ENCODE measurements around the gene ANKZF1. TPM values are rescaled to one million over a fixed set of nuclear protein-coding genes. Genes with fewer than 3 reads are reported as not detected.

The ANKZF1 gene
- total and polyA plus RNA-seq, 2 donors (not counting 1 experiment from before 2014, with no cell fraction given): 152 to 181 TPM

DNA sequence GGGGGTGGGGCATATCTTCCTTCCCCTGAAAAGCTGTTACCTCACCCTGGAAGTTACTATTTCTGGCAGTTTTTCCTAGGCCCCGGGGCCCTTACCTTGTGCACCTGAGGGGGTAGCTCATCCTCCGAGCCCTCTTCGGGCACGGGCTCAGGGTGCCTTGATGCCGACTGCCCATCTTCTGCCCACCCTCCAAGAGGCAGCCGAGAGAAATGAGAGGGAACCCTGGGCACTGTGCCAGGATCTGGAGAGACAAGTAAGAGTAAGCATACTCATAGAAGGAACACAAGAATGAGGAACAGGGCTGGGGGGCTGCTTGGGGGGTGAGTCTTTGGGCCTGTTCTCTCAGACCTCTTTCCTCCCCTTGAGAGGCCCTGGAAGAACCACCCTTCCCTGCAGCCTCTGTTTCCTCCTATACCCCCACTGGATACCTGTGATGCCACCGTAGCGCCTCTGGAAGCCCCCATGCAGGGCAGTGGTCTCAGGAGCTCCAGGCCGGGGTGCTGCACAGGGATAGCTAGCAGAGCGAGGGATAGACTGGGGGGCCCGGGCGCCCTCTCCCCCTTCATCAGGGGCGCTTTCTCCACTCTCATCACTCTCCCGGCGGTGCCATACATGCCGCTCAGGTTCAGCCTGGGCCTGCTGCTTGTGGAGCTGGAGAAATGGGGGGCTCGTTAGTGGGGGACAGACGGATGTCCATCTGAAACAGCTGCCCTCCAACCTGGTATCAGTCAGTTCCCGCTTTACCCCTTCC lies 8.8 kb upstream of the ANKZF1 start:
- ChIA-PET CTCF (no interaction called here), POLR2A (no interaction called here)
- Histone ChIP-seq H3K4me2 (replicated peaks; ENCODE audit: low read depth, low read length, poor library complexity, severe bottlenecking) (no peak overlapping the region), H3K4me1 (ENCODE audit: control insufficient read depth in 2 of 2, insufficient read depth in 2 of 2, low read length in 2 of 2) (peaks cover 17 to 21% of the 10 kb centered on the region in 2 donors), H3K79me2 (ENCODE audit: control insufficient read depth, insufficient read depth, low read length) (peaks cover 8% of the 10 kb centered on the region), H3K9ac (ENCODE audit: low read length) (no peak overlapping the region), H4K20me1 (ENCODE audit: control insufficient read depth, insufficient read depth, low read length, poor library complexity, severe bottlenecking) (peaks cover 54% of the 10 kb centered on the region), H3K4me3 (ENCODE audit: control extremely low read depth in 1 of 5, extremely low read depth in 1 of 5, insufficient read depth in 1 of 5, low read depth in 2 of 5, low read length in 4 of 5) (no peak overlapping the region), H3K27me3 (replicated peaks in 1 of 4; ENCODE audit: control extremely low read depth in 1 of 4, control insufficient read depth in 3 of 4, insufficient read depth in 4 of 4, low read length in 3 of 4) (no peaks in the 10 kb centered on the region), H2AFZ (ENCODE audit: insufficient read depth, low read depth, low read length, poor library complexity, severe bottlenecking) (no peak overlapping the region), H3K27ac (ENCODE audit: low read length in 2 of 2) (no peak overlapping the region), H3K36me3 (replicated peaks in 1 of 2; ENCODE audit: control extremely low read depth in 1 of 2, control insufficient read depth in 1 of 2, extremely low read depth in 1 of 2, insufficient read depth in 2 of 2, low read length in 1 of 2) (peaks cover 9 to 57% of the 10 kb centered on the region in 2 experiments), H3K9me3 (ENCODE audit: control extremely low read depth in 1 of 3, control insufficient read depth in 2 of 3, insufficient read depth in 1 of 3, low read length in 2 of 3) (no peaks in the 10 kb centered on the region)
- WGBS (ENCODE audit: insufficient coverage): 97% methylated on average over 9 of the region's 19 CpGs
- Mint-ChIP-seq H3K27ac (no peak overlapping the region), H3K9me3 (ENCODE audit: insufficient read depth) (no peaks in the 10 kb centered on the region), H3K4me1 (peaks cover 20% of the 10 kb centered on the region), H3K27me3 (no peaks in the 10 kb centered on the region), H3K4me3 (no peak overlapping the region)
- ATAC-seq (ENCODE audit: low read depth) (no peak), DNase-seq (no peak)
- no peak for TF ChIP-seq EZH2 (IDR thresholded peaks at IDR 0.05; ENCODE audit: borderline replicate concordance, insufficient read depth, low read depth, low read length, poor library complexity, severe bottlenecking)
- TF ChIP-seq, protein P1, sequence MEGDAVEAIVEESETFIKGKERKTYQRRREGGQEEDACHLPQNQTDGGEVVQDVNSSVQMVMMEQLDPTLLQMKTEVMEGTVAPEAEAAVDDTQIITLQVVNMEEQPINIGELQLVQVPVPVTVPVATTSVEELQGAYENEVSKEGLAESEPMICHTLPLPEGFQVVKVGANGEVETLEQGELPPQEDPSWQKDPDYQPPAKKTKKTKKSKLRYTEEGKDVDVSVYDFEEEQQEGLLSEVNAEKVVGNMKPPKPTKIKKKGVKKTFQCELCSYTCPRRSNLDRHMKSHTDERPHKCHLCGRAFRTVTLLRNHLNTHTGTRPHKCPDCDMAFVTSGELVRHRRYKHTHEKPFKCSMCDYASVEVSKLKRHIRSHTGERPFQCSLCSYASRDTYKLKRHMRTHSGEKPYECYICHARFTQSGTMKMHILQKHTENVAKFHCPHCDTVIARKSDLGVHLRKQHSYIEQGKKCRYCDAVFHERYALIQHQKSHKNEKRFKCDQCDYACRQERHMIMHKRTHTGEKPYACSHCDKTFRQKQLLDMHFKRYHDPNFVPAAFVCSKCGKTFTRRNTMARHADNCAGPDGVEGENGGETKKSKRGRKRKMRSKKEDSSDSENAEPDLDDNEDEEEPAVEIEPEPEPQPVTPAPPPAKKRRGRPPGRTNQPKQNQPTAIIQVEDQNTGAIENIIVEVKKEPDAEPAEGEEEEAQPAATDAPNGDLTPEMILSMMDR (IDR thresholded peaks at IDR 0.05): no peak
- intact Hi-C loops (cut with micrococcal nuclease): no loop called here

DNA sequence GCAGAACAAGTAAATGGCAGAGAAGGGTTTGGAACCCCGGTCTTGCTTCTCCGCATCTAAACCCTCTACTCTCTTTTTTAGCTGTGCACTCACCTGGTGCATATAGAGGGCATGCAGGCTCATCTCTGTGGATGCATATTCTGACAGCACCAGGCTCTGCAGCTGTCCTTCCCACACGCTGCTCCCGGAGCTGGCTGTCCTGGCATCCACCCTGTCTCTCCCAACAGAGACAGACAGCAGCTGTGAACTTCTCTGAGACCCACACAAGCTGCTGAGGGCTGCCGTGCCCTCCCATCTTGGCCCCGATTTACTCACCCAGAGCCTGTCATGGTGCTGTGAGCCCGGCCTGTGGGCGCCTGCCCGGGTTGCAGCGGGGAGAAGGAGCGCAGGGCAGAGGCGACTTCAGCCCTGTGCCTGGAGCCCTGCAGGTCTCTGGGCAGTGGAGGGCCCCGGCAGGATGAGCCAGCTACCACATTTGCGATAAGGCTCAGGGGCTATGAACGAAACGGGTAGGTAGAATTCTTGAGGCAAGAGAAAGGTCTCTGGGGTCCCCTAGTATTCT lies 7.6 kb upstream of the ANKZF1 start:
- WGBS (ENCODE audit: insufficient coverage): 97% methylated on average over 15 of the region's 16 CpGs
- Histone ChIP-seq H2AFZ (ENCODE audit: insufficient read depth, low read depth, low read length, poor library complexity, severe bottlenecking) (no peak overlapping the region), H3K27me3 (replicated peaks in 1 of 4; ENCODE audit: control extremely low read depth in 1 of 4, control insufficient read depth in 3 of 4, insufficient read depth in 4 of 4, low read length in 3 of 4) (no peaks in the 10 kb centered on the region), H3K36me3 (replicated peaks in 1 of 2; ENCODE audit: control extremely low read depth in 1 of 2, control insufficient read depth in 1 of 2, extremely low read depth in 1 of 2, insufficient read depth in 2 of 2, low read length in 1 of 2) (peaks cover 11 to 63% of the 10 kb centered on the region in 2 experiments), H3K9ac (ENCODE audit: low read length) (no peak overlapping the region), H3K4me1 (ENCODE audit: control insufficient read depth in 2 of 2, insufficient read depth in 2 of 2, low read length in 2 of 2) (peaks cover 17 to 21% of the 10 kb centered on the region in 2 donors), H3K4me2 (replicated peaks; ENCODE audit: low read depth, low read length, poor library complexity, severe bottlenecking) (no peak overlapping the region), H4K20me1 (ENCODE audit: control insufficient read depth, insufficient read depth, low read length, poor library complexity, severe bottlenecking) (peaks cover 64% of the 10 kb centered on the region), H3K27ac (ENCODE audit: low read length in 2 of 2) (no peak overlapping the region), H3K9me3 (ENCODE audit: control extremely low read depth in 1 of 3, control insufficient read depth in 2 of 3, insufficient read depth in 1 of 3, low read length in 2 of 3) (no peaks in the 10 kb centered on the region), H3K4me3 (ENCODE audit: control extremely low read depth in 1 of 5, extremely low read depth in 1 of 5, insufficient read depth in 1 of 5, low read depth in 2 of 5, low read length in 4 of 5) (no peak overlapping the region), H3K79me2 (ENCODE audit: control insufficient read depth, insufficient read depth, low read length) (peaks cover 12% of the 10 kb centered on the region)
- ChIA-PET CTCF (interaction anchor here (0.8 kb wide), 1 partner anchor 11 kb away, joined by 5 read pairs; no protein-coding TSS in a partner anchor), POLR2A (interaction anchor here (0.5 kb wide), 1 partner anchor 26 kb away, joined by 4 read pairs; no protein-coding TSS in a partner anchor)
- no peak overlapping the region for H3K4me3 Mint-ChIP-seq
- no peaks in the 10 kb centered on the region for H3K9me3 Mint-ChIP-seq (ENCODE audit: insufficient read depth)
- TF ChIP-seq EZH2 (IDR thresholded peaks at IDR 0.05; ENCODE audit: borderline replicate concordance, insufficient read depth, low read depth, low read length, poor library complexity, severe bottlenecking): no peak
- TF ChIP-seq, protein P1 (IDR thresholded peaks at IDR 0.05): no peak
- H3K27ac Mint-ChIP-seq: no peak overlapping the region
- no peak for ATAC-seq (ENCODE audit: low read depth)
- DNase-seq: no peak
- no peaks in the 10 kb centered on the region for H3K27me3 Mint-ChIP-seq
- intact Hi-C loops (cut with micrococcal nuclease): no loop called here
- peaks cover 22% of the 10 kb centered on the region for H3K4me1 Mint-ChIP-seq

Data from B cell (primary cell).